Measurements from ENCODE around the gene ANKFN1. TPM values are rescaled to one million over a fixed set of nuclear protein-coding genes. Genes with fewer than 3 reads are reported as not detected.

Gene ANKFN1
- total and polyA plus RNA-seq, 10 of the 15 experiments (the other 5 are each of a cell fraction or from before 2014, with no cell fraction given), result 0.19 TPM; not detected in 9

- no peaks in the 10 kb centered on the region for H3K4me1 ChIP-seq (ENCODE audit: control insufficient read depth, insufficient read depth, low read length)
- no peak for ATAC-seq
- intact Hi-C loops (cut with micrococcal nuclease; ENCODE audit: unreplicated experiment), result no loop called here
Measured at GRCh38 chr17:56184650-56185049, 31.4 kb downstream of the ANKFN1 start.

More at GRCh38 chr17:56184650-56185049, 31.4 kb downstream of the ANKFN1 start:
- Histone ChIP-seq H3K9me3 (replicated peaks; ENCODE audit: control insufficient read depth, insufficient read depth, low read length) (no peaks in the 10 kb centered on the region), H3K27me3 (replicated peaks in 1 of 2; ENCODE audit: control insufficient read depth in 2 of 2, insufficient read depth in 2 of 2, low read length in 1 of 2) (no peaks in the 10 kb centered on the region), H2AFZ (ENCODE audit: control insufficient read depth, low read depth, low read length) (no peak overlapping the region), H4K20me1 (ENCODE audit: control insufficient read depth, insufficient read depth) (no peaks in the 10 kb centered on the region), H3K79me2 (ENCODE audit: control insufficient read depth, insufficient read depth, low read length) (no peaks in the 10 kb centered on the region), H3K9ac (ENCODE audit: control insufficient read depth, insufficient read depth, low read length) (no peak overlapping the region), H3K27ac (ENCODE audit: control insufficient read depth, insufficient read depth) (no peak overlapping the region), H3K36me3 (ENCODE audit: control insufficient read depth in 2 of 2, insufficient read depth in 2 of 2, low read length in 1 of 2) (no peaks in the 10 kb centered on the region), H3K4me2 (ENCODE audit: control insufficient read depth, insufficient read depth) (no peak overlapping the region), H3K4me3 (no peak overlapping the region)
- POLR2A ChIA-PET, result no interaction called here
- RAD21 ChIA-PET (ENCODE audit: unreplicated experiment), result no interaction called here
- DNase-seq (ENCODE audit: low read depth, low spot score) (no peak), FAIRE-seq (peak; percentile 41)
- CTCF ChIA-PET, result no interaction called here
- TF ChIP-seq ATF7 (IDR thresholded peaks at IDR 0.05; ENCODE audit: low read depth) (no peak), ZNF207 (IDR thresholded peaks at IDR 0.05; ENCODE audit: borderline replicate concordance) (no peak), NFXL1 (IDR thresholded peaks at IDR 0.05; ENCODE audit: borderline replicate concordance) (no peak), SP1 (IDR thresholded peaks at IDR 0.05; ENCODE audit: low read depth, low read length) (no peak), CBFB (IDR thresholded peaks at IDR 0.05; ENCODE audit: low read depth) (no peak), RFX5 (IDR thresholded peaks at IDR 0.05; ENCODE audit: low read depth, low read length) (no peak), TCF3 (IDR thresholded peaks at IDR 0.05; ENCODE audit: borderline replicate concordance, insufficient read depth, low read depth, low read length) (no peak), STAT1 (conservative IDR thresholded peaks at IDR 0.05) (no peak), CEBPB (IDR thresholded peaks at IDR 0.05; ENCODE audit: borderline replicate concordance in 1 of 2, low read depth in 2 of 2, low read length in 2 of 2) (no peak), NKRF (conservative IDR thresholded peaks at IDR 0.05) (no peak), FOS (IDR thresholded peaks at IDR 0.05; ENCODE audit: borderline replicate concordance, extremely low read depth, insufficient read length) (no peak)
- TF ChIP-seq, protein P1, sequence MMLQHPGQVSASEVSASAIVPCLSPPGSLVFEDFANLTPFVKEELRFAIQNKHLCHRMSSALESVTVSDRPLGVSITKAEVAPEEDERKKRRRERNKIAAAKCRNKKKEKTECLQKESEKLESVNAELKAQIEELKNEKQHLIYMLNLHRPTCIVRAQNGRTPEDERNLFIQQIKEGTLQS (IDR thresholded peaks at IDR 0.05; ENCODE audit: borderline replicate concordance, extremely low read depth, low read depth, low read length), result no peak
- TF ChIP-seq, protein P2, sequence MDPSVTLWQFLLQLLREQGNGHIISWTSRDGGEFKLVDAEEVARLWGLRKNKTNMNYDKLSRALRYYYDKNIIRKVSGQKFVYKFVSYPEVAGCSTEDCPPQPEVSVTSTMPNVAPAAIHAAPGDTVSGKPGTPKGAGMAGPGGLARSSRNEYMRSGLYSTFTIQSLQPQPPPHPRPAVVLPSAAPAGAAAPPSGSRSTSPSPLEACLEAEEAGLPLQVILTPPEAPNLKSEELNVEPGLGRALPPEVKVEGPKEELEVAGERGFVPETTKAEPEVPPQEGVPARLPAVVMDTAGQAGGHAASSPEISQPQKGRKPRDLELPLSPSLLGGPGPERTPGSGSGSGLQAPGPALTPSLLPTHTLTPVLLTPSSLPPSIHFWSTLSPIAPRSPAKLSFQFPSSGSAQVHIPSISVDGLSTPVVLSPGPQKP (IDR thresholded peaks at IDR 0.05; ENCODE audit: low read depth, low read length), result no peak
- no TSS peak for BruUV-seq (replicated peaks)
- SMC1A ChIA-PET (ENCODE audit: uncharacterized antibody, unreplicated experiment), result no interaction called here
- in situ Hi-C loops (cut with MboI), result no loop called here
- WGBS (ENCODE audit: insufficient coverage, insufficient replicate concordance, low lambda C conversion rate, missing lambda C conversion rate), result 42% methylated on average over 6 of the region's 6 CpGs
